Measurements from ENCODE around the gene GYG2. TPM values are rescaled to one million over a fixed set of nuclear protein-coding genes. Genes with fewer than 3 reads are reported as not detected.

GYG2 gene
- total RNA-seq, 1 experiment from 2014 or later, result 47.6 TPM

DNA sequence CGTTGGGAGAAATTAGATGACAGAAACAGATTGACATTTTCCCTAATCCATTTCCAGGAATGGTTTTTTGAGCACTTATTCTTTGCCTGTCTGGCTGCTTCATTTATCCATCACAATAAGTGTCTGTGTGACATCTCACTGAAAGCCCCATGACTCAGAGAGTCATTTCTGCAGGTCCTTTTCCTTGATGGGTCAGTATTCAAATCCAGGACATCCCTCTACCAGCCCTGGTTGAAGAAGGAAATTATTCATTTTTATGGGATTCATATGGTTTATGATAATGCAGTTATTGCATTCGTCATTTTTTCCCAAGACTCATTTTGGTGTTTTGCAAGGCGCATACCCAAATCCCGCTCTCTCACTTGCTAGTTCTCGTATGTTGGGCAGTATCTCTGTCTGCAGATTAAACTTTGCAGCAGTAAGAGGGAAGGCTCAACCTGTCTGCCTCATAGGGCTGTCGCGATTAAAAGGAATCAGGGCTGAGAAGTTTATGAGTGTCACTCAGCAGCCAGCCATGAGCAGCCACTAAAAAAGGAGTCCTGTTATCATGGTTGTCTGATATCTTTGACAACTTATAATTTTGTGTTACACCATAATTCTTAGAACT lies 44.0 kb downstream of the GYG2 start:
- DNase-seq (ENCODE audit: low spot score) (no peak), ATAC-seq (no peak)
- H3K4me3 Mint-ChIP-seq, result no peak overlapping the region
- no peaks in the 10 kb centered on the region for H3K27me3 Mint-ChIP-seq (ENCODE audit: low read depth)
- H3K36me3 Mint-ChIP-seq, result peaks cover 30% of the 10 kb centered on the region
- peaks cover 15% of the 10 kb centered on the region for H3K9me3 Mint-ChIP-seq
- H3K4me1 Mint-ChIP-seq, result peaks cover 9% of the 10 kb centered on the region; the same call in 1 of the 2 replicates
- CTCF ChIA-PET, result no interaction called here
- TF ChIP-seq CREM (CRISPR knock-in tag; IDR thresholded peaks at IDR 0.05) (no peak), EMX1 (CRISPR knock-in tag; IDR thresholded peaks at IDR 0.05) (no peak), MXD4 (CRISPR knock-in tag; IDR thresholded peaks at IDR 0.05; ENCODE audit: borderline replicate concordance) (no peak), MYBL2 (CRISPR knock-in tag; IDR thresholded peaks at IDR 0.05) (no peak), ZNF317 (CRISPR knock-in tag; IDR thresholded peaks at IDR 0.05; ENCODE audit: borderline replicate concordance, low read depth) (no peak), ZNF219 (CRISPR knock-in tag; IDR thresholded peaks at IDR 0.05; ENCODE audit: borderline replicate concordance) (no peak), GRHL2 (CRISPR knock-in tag; IDR thresholded peaks at IDR 0.05; ENCODE audit: insufficient replicate concordance, severe bottlenecking) (no peak), JAZF1 (CRISPR knock-in tag; IDR thresholded peaks at IDR 0.05) (no peak), IRF2 (CRISPR knock-in tag; IDR thresholded peaks at IDR 0.05; ENCODE audit: borderline replicate concordance, low read depth) (no peak), ZNF138 (CRISPR knock-in tag; conservative IDR thresholded peaks at IDR 0.05) (no peak), ZNF423 (CRISPR knock-in tag; IDR thresholded peaks at IDR 0.05) (no peak)
- TF ChIP-seq, protein P1, sequence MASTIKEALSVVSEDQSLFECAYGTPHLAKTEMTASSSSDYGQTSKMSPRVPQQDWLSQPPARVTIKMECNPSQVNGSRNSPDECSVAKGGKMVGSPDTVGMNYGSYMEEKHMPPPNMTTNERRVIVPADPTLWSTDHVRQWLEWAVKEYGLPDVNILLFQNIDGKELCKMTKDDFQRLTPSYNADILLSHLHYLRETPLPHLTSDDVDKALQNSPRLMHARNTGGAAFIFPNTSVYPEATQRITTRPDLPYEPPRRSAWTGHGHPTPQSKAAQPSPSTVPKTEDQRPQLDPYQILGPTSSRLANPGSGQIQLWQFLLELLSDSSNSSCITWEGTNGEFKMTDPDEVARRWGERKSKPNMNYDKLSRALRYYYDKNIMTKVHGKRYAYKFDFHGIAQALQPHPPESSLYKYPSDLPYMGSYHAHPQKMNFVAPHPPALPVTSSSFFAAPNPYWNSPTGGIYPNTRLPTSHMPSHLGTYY (CRISPR knock-in tag; IDR thresholded peaks at IDR 0.05), result no peak
- TF ChIP-seq, protein P2, sequence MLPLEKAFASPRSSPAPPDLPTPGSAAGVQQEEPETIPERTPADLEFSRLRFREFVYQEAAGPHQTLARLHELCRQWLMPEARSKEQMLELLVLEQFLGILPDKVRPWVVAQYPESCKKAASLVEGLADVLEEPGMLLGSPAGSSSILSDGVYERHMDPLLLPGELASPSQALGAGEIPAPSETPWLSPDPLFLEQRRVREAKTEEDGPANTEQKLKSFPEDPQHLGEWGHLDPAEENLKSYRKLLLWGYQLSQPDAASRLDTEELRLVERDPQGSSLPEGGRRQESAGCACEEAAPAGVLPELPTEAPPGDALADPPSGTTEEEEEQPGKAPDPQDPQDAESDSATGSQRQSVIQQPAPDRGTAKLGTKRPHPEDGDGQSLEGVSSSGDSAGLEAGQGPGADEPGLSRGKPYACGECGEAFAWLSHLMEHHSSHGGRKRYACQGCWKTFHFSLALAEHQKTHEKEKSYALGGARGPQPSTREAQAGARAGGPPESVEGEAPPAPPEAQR (CRISPR knock-in tag; IDR thresholded peaks at IDR 0.05), result no peak
- TF ChIP-seq, protein P3, sequence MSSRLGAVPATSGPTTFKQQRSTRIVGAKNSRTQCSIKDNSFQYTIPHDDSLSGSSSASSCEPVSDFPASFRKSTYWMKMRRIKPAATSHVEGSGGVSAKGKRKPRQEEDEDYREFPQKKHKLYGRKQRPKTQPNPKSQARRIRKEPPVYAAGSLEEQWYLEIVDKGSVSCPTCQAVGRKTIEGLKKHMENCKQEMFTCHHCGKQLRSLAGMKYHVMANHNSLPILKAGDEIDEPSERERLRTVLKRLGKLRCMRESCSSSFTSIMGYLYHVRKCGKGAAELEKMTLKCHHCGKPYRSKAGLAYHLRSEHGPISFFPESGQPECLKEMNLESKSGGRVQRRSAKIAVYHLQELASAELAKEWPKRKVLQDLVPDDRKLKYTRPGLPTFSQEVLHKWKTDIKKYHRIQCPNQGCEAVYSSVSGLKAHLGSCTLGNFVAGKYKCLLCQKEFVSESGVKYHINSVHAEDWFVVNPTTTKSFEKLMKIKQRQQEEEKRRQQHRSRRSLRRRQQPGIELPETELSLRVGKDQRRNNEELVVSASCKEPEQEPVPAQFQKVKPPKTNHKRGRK (CRISPR knock-in tag; IDR thresholded peaks at IDR 0.05; ENCODE audit: borderline replicate concordance), result no peak
- POLR2A ChIA-PET, result no interaction called here
- no peak overlapping the region for H3K27ac Mint-ChIP-seq

DNA sequence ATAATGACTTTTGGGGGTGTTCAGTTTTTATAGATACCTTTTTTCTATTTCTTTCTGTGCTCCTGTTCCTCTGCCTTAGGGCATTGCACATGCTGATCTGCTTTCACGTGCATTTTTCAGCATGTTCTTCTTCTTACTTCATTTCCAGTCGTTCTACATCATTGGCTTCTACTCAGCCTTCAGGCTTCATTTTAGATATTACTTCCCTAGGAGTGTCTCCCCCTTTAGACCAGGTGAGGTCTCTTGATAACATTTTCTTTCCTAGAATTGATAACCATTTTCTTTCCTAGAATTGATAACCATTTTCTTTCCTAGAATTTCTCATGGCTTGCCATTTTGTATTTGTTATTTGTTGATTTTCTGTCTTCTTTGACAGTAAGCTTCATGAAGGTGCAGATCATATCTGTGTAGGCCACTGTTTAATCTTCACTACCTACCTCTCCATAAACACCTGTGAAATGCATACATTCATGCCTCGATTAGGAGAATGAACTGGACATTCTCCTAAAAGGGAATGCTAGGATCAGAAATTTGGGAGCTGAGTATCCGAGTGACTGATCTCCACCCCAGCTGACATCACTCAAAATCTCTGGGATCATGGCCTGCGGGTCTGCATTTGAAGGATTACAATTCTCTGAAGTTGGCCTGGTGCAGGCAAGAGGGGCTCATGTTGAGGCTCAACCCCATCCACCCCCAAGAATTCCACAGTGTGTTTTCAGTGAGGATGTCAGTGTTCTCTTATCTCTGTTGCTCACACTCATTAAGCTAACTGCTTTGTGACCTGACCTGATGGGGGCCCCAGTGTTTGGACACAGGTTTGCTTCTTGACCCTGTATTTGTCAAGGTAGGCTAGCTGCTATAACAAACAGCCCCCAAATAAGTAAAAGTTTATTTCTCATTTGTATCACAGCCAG lies 45.7 kb downstream of the GYG2 start:
- peaks cover 15% of the 10 kb centered on the region for H3K9me3 Mint-ChIP-seq
- peaks cover 9% of the 10 kb centered on the region; the same call in 1 of the 2 replicates for H3K4me1 Mint-ChIP-seq
- DNase-seq (ENCODE audit: low spot score), result no peak
- H3K27ac Mint-ChIP-seq, result no peak overlapping the region
- no peak for ATAC-seq
- CTCF ChIA-PET, result no interaction called here
- no peaks in the 10 kb centered on the region for H3K27me3 Mint-ChIP-seq (ENCODE audit: low read depth)
- peaks cover 31% of the 10 kb centered on the region for H3K36me3 Mint-ChIP-seq
- no peak overlapping the region for H3K4me3 Mint-ChIP-seq
- TF ChIP-seq ZNF219 (CRISPR knock-in tag; IDR thresholded peaks at IDR 0.05; ENCODE audit: borderline replicate concordance), result no peak
- TF ChIP-seq, protein P4, sequence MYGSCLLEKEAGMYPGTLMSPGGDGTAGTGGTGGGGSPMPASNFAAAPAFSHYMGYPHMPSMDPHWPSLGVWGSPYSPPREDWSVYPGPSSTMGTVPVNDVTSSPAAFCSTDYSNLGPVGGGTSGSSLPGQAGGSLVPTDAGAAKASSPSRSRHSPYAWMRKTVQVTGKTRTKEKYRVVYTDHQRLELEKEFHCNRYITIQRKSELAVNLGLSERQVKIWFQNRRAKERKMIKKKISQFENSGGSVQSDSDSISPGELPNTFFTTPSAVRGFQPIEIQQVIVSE (CRISPR knock-in tag; IDR thresholded peaks at IDR 0.05; ENCODE audit: borderline replicate concordance), result no peak
- TF ChIP-seq CREB1 (CRISPR knock-in tag; IDR thresholded peaks at IDR 0.05), result no peak
- TF ChIP-seq, protein P5, sequence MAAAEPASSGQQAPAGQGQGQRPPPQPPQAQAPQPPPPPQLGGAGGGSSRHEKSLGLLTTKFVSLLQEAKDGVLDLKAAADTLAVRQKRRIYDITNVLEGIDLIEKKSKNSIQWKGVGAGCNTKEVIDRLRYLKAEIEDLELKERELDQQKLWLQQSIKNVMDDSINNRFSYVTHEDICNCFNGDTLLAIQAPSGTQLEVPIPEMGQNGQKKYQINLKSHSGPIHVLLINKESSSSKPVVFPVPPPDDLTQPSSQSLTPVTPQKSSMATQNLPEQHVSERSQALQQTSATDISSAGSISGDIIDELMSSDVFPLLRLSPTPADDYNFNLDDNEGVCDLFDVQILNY (CRISPR knock-in tag; IDR thresholded peaks at IDR 0.05), result no peak
- no peak for TF ChIP-seq ZNF121 (CRISPR knock-in tag; IDR thresholded peaks at IDR 0.05)
- TF ChIP-seq SP1 (CRISPR knock-in tag; conservative IDR thresholded peaks at IDR 0.05), result no peak
- POLR2A ChIA-PET, result no interaction called here
